ENCODE results near the gene PRKG1. TPM values are rescaled to one million over a fixed set of nuclear protein-coding genes. Genes with fewer than 3 reads are reported as not detected.

The PRKG1 gene
- total RNA-seq, 1 experiment from 2014 or later = 16.5 TPM

GRCh38 chr10:51630640-51631005 lies 556.3 kb downstream of the PRKG1 start (continued):
- TF ChIP-seq ZNF396 (CRISPR knock-in tag; IDR thresholded peaks at IDR 0.05; ENCODE audit: borderline replicate concordance) (no peak), ZNF671 (CRISPR knock-in tag; IDR thresholded peaks at IDR 0.05) (no peak), ELF4 (CRISPR knock-in tag; IDR thresholded peaks at IDR 0.05; ENCODE audit: low read depth) (no peak), CBFB (CRISPR knock-in tag; IDR thresholded peaks at IDR 0.05; ENCODE audit: low read depth) (no peak), OVOL2 (CRISPR knock-in tag; IDR thresholded peaks at IDR 0.05; ENCODE audit: borderline replicate concordance) (no peak)

- CTCF ChIA-PET = no interaction called here
- Mint-ChIP-seq H3K27ac (no peak overlapping the region), H3K4me1 (no peaks in the 10 kb centered on the region)
Measured at GRCh38 chr10:51635436-51635835, 561.1 kb downstream of the PRKG1 start.

GRCh38 chr10:51638211-51638610 lies 563.9 kb downstream of the PRKG1 start:
- Mint-ChIP-seq H3K27me3 (ENCODE audit: low read depth) (no peaks in the 10 kb centered on the region), H3K4me3 (no peak overlapping the region), H3K4me1 (no peaks in the 10 kb centered on the region), H3K36me3 (no peaks in the 10 kb centered on the region), H3K9me3 (peaks cover 6% of the 10 kb centered on the region), H3K27ac (no peak overlapping the region)
- DNase-seq (ENCODE audit: low spot score) (no peak), ATAC-seq (no peak)
- POLR2A ChIA-PET = no interaction called here
- CTCF ChIA-PET = no interaction called here
- no peak for TF ChIP-seq RELA (CRISPR knock-in tag; IDR thresholded peaks at IDR 0.05; ENCODE audit: borderline replicate concordance)
- no peak for TF ChIP-seq NR1H2 (CRISPR knock-in tag; IDR thresholded peaks at IDR 0.05)
- no peak for TF ChIP-seq NR2C2 (CRISPR knock-in tag; IDR thresholded peaks at IDR 0.05)
- TF ChIP-seq GABPB1 (CRISPR knock-in tag; IDR thresholded peaks at IDR 0.05) = no peak
- TF ChIP-seq KAT7 (CRISPR knock-in tag; IDR thresholded peaks at IDR 0.05; ENCODE audit: borderline replicate concordance) = no peak
- TF ChIP-seq ATF6 (CRISPR knock-in tag; IDR thresholded peaks at IDR 0.05) = no peak
- TF ChIP-seq CREM (CRISPR knock-in tag; IDR thresholded peaks at IDR 0.05) = no peak
- no peak for TF ChIP-seq ATF3 (CRISPR knock-in tag; conservative IDR thresholded peaks at IDR 0.05)
- TF ChIP-seq PREB (CRISPR knock-in tag; IDR thresholded peaks at IDR 0.05; ENCODE audit: borderline replicate concordance) = no peak
- TF ChIP-seq FOXP1 (CRISPR knock-in tag; IDR thresholded peaks at IDR 0.05; ENCODE audit: borderline replicate concordance) = no peak
- no peak for TF ChIP-seq ZNF263 (CRISPR knock-in tag; IDR thresholded peaks at IDR 0.05; ENCODE audit: low read depth)
- no peak for TF ChIP-seq ZNF138 (CRISPR knock-in tag; conservative IDR thresholded peaks at IDR 0.05)

More at GRCh38 chr10:51635436-51635835, 561.1 kb downstream of the PRKG1 start:
- H3K4me3 Mint-ChIP-seq = no peak overlapping the region
- DNase-seq (ENCODE audit: low spot score) (no peak), ATAC-seq (no peak)
- TF ChIP-seq TP53 (CRISPR knock-in tag; IDR thresholded peaks at IDR 0.05) (no peak), ZBTB43 (CRISPR knock-in tag; IDR thresholded peaks at IDR 0.05) (no peak), ATF3 (CRISPR knock-in tag; conservative IDR thresholded peaks at IDR 0.05) (no peak), JAZF1 (CRISPR knock-in tag; IDR thresholded peaks at IDR 0.05) (no peak), CTCF (IDR thresholded peaks at IDR 0.05) (no peak), NFYB (CRISPR knock-in tag; conservative IDR thresholded peaks at IDR 0.05; ENCODE audit: low read depth) (no peak), ZNF671 (CRISPR knock-in tag; IDR thresholded peaks at IDR 0.05) (no peak)
- POLR2A ChIA-PET = no interaction called here
- H3K27me3 Mint-ChIP-seq (ENCODE audit: low read depth) = no peaks in the 10 kb centered on the region
- no peaks in the 10 kb centered on the region for H3K36me3 Mint-ChIP-seq
- H3K9me3 Mint-ChIP-seq = peaks cover 6% of the 10 kb centered on the region

All from WTC11 (cell line).